Activated CD8-positive, alpha-beta T cell treated with anti-CD3 and anti-CD28 coated beads for 36 hours (primary cell): ENCODE data around the gene ADARB2. TPM values are rescaled to one million over a fixed set of nuclear protein-coding genes. Genes with fewer than 3 reads are reported as not detected.

Source experiments
- ATAC-seq: fragments of 200-7000 bp; cut with Tn5 transposase; one replicate; pipeline ENCODE4 v1.10.0; 2021; ENCODE audit warnings: mild to moderate bottlenecking, moderate library complexity
- CTCF ChIA-PET: fragments of 350-600 bp; sonication (Branson Sonifier 250); formaldehyde crosslinking; loops from one replicate; lab custom pipeline; 2021; ENCODE audit warnings: antibody characterized with exemption; lab: Charles Lee
- POLR2A ChIA-PET: fragments of 350-600 bp; sonication (Branson Sonifier 250); formaldehyde crosslinking; loops from one replicate; lab custom pipeline; 2021; ENCODE audit warnings: antibody characterized with exemption; lab: Charles Lee
- DNase-seq: peaks from one replicate; pipeline ENCODE4 v3.0.0-alpha.2; 2020
- H3K27ac Mint-ChIP-seq: one replicate; pipeline ENCODE4 v1.8.0; 2021; ENCODE audit warnings: mild to moderate bottlenecking, mixed read lengths
- H3K27me3 Mint-ChIP-seq: one replicate; pipeline ENCODE4 v1.8.0; 2021; ENCODE audit warnings: mixed read lengths
- H3K36me3 Mint-ChIP-seq: one replicate; pipeline ENCODE4 v1.8.0; 2021; ENCODE audit warnings: low read depth, mixed read lengths
- H3K4me1 Mint-ChIP-seq: one replicate; pipeline ENCODE4 v1.8.0; 2021; ENCODE audit warnings: low read depth, mixed read lengths
- H3K4me3 Mint-ChIP-seq: one replicate; pipeline ENCODE4 v1.8.0; 2021; ENCODE audit warnings: mild to moderate bottlenecking, moderate library complexity, mixed read lengths
- H3K9me3 Mint-ChIP-seq: one replicate; pipeline ENCODE4 v1.8.0; 2021; ENCODE audit warnings: mixed read lengths
- intact Hi-C: fragments of 100-400 bp; cut with micrococcal nuclease; formaldehyde crosslinking; loops from one replicate; pipeline ENCODE4 v1.10.0; 2022
- total RNA-seq, 2 experiments: library from RNA; stranded (reverse); gene quantifications; one replicate each; pipeline ENCODE4 v1.2.3, GENCODE V29; 2021
- TF ChIP-seq, protein P1 (sequence below): fragments of 200-600 bp; IDR thresholded peaks from one replicate; pipeline ENCODE4 v1.8.0; 2022; ENCODE audit warnings: antibody characterized with exemption, mild to moderate bottlenecking

Gene ADARB2
- total RNA-seq, 2 experiments from 2014 or later: 1.3 to 1.6 TPM

DNA sequence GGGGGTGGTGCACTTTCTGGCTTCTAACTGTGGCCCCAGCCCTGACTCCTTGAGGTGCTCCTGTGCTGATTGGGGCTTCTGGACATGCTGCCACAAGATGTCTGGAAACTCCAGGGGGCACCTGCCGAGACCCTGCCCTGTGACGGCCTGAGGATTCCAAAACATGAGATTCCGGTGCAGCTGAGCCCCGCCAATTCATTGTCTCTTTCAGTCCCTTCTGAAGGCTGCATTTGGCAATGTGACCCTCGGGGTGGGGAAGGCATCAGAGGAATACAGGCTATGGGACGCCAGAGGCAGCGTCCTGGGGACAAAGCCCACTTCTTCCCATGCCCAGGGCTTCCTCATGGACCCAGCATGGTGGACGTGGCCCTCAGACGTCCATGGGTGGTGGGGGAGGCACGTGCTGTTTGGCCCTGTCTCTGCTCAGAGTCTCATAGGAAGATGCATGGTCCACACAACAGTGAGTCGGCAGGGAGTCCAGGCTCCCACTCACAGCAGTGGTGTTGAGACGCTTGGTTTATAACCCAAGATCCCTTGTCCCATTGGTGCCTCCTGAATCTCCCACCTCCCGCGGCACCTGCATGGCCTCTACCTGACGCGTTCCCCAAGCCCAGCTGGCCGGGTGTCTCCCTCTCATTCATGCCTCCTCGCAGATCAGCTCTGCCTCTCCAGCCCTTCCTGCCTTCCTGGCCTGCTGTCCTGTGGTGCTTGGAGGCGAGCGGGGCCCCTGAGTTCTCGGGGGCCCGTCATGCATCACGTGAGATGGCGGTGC is 551.2 kb downstream of the ADARB2 start:
- H3K36me3 Mint-ChIP-seq: no peaks in the 10 kb centered on the region
- ATAC-seq (no peak), DNase-seq (no peak)
- H3K27me3 Mint-ChIP-seq: no peaks in the 10 kb centered on the region
- H3K9me3 Mint-ChIP-seq: no peaks in the 10 kb centered on the region
- TF ChIP-seq, protein P1, sequence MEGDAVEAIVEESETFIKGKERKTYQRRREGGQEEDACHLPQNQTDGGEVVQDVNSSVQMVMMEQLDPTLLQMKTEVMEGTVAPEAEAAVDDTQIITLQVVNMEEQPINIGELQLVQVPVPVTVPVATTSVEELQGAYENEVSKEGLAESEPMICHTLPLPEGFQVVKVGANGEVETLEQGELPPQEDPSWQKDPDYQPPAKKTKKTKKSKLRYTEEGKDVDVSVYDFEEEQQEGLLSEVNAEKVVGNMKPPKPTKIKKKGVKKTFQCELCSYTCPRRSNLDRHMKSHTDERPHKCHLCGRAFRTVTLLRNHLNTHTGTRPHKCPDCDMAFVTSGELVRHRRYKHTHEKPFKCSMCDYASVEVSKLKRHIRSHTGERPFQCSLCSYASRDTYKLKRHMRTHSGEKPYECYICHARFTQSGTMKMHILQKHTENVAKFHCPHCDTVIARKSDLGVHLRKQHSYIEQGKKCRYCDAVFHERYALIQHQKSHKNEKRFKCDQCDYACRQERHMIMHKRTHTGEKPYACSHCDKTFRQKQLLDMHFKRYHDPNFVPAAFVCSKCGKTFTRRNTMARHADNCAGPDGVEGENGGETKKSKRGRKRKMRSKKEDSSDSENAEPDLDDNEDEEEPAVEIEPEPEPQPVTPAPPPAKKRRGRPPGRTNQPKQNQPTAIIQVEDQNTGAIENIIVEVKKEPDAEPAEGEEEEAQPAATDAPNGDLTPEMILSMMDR: no peak
- no peak overlapping the region for H3K27ac Mint-ChIP-seq
- intact Hi-C loops: no loop called here
- no peak overlapping the region for H3K4me3 Mint-ChIP-seq
- ChIA-PET CTCF (interaction anchor here (0.7 kb wide), 1 partner anchor 182 kb away, joined by 3 read pairs; no protein-coding TSS in a partner anchor), POLR2A (interaction anchor here (0.6 kb wide), 1 partner anchor 39 kb away, joined by 3 read pairs; no protein-coding TSS in a partner anchor)
- no peaks in the 10 kb centered on the region for H3K4me1 Mint-ChIP-seq

DNA sequence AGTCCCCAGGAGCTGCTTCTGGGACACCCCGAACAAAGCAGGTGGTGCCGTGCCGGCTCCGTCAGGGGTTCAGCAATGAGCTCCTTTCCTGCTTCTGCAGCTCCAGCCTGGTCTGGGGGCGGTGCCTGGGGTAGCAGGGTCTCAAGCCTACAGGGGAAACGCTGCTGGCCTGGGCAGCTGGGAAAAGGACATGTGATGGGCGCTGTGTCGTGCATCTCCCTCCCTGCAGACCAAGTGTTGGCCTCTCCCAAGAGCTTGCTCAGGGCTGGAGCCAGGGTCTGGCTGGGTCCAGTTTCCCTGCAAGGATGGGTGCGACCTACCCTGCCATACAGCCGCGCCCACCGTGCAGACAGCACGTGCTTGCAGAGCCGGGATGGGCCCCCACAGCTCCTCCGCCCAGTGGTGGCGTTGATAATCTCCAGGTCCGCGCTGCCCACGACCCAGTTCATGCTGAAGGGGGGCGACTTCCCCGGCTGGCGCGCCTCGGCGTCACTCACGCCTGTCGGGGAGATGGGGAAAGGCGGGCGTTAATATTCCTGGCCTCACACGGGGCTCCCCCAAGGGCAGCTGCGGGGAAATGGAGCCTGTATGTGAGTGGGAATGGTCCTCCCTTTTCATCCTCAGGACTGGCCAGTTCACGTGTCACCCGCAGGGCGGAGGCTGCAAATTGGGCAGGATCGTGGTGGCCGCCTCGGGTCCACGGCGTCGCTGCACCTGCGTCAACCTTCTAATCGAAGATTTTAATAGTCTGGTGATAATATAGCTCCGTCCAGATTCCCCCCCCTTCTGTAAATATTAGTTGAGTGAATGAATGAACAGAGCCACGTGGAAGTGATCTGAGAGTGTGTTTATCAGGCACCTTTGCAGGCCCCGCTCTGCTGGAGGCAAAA is 552.5 kb downstream of the ADARB2 start:
- TF ChIP-seq, protein P1: no peak
- H3K4me1 Mint-ChIP-seq: no peaks in the 10 kb centered on the region
- CTCF ChIA-PET: no interaction called here
- no peaks in the 10 kb centered on the region for H3K36me3 Mint-ChIP-seq
- intact Hi-C loops: no loop called here
- H3K4me3 Mint-ChIP-seq: no peak overlapping the region
- no peaks in the 10 kb centered on the region for H3K27me3 Mint-ChIP-seq
- POLR2A ChIA-PET: interaction anchor here (0.6 kb wide), 1 partner anchor 72 kb away, joined by 4 read pairs; no protein-coding TSS in a partner anchor
- no peak for ATAC-seq
- no peak overlapping the region for H3K27ac Mint-ChIP-seq
- no peaks in the 10 kb centered on the region for H3K9me3 Mint-ChIP-seq
- DNase-seq: no peak

DNA sequence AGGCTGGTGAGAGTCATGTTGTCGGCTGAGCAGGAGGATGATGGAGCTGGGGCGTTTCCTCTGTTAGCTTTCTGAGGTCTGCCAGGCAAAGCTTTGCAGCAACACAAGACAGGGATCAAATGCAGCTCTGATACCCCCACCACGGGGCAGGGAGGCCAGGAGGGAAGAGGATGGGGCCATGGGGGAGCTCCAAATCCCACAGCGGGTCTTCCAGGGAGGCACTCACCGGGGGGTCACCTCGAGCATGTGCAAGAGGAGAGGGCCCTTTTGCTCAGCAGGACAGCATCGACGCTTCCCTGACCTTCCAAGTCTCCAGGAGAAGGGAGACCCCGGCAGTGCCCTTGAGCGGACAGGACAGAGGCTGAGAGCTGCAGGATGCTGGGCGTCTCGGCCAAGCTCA is 553.6 kb downstream of the ADARB2 start:
- Mint-ChIP-seq H3K9me3 (no peaks in the 10 kb centered on the region), H3K36me3 (no peaks in the 10 kb centered on the region), H3K4me3 (no peak overlapping the region), H3K27me3 (no peaks in the 10 kb centered on the region), H3K4me1 (no peaks in the 10 kb centered on the region), H3K27ac (no peak overlapping the region)
- POLR2A ChIA-PET: no interaction called here
- no peak for ATAC-seq
- CTCF ChIA-PET: interaction anchor here (1.0 kb wide), 1 partner anchor 74 kb away, joined by 3 read pairs; no protein-coding TSS in a partner anchor
- TF ChIP-seq, protein P1: no peak
- DNase-seq: no peak
- intact Hi-C loops: no loop called here

DNA sequence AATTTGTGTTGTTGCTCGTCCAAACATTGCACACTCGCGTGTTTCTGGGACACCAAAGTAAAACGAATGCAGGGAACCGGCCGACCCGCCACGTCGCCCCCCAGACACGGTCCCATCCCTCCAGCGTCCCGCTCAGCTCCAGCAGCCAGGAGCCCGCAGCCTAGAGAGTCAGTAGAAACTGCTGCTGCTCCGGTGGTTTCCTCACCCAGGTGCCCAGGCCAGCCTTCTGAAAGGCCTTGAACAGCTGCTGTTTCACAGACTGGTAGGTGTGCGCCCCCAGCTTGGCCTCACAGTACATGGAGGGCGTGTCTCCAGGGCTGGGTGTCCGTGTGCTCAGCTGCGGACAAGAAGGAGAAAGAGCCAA is 554.3 kb downstream of the ADARB2 start:
- H3K9me3 Mint-ChIP-seq: no peaks in the 10 kb centered on the region
- H3K4me1 Mint-ChIP-seq: no peaks in the 10 kb centered on the region
- no peak overlapping the region for H3K27ac Mint-ChIP-seq
- no peak overlapping the region for H3K4me3 Mint-ChIP-seq
- ChIA-PET CTCF (interaction anchor here (1.0 kb wide), 1 partner anchor 73 kb away, joined by 3 read pairs; no protein-coding TSS in a partner anchor), POLR2A (no interaction called here)
- no peak for ATAC-seq
- intact Hi-C loops: no loop called here
- DNase-seq: no peak
- TF ChIP-seq, protein P1: no peak
- H3K27me3 Mint-ChIP-seq: no peaks in the 10 kb centered on the region
- H3K36me3 Mint-ChIP-seq: no peaks in the 10 kb centered on the region
